Body of pancreas (tissue), 4 donors: ENCODE data around the gene COX6A1.

Source experiments
- CTCF ChIP-seq, 7 experiments: fragments of 450-650 bp in 4 of 7; fragments of 200-600 bp in 3 of 7; sonication (generic) in 3 of 7; IDR thresholded peaks; one replicate each; pipeline ENCODE4 v1.5.1; 2016 to 2019; ENCODE audit warnings: antibody characterized with exemption in 7 of 7
- POLR2A ChIP-seq, 3 donors: fragments of 450-650 bp; IDR thresholded peaks; one replicate each; pipeline ENCODE4 v1.6.1; 2016; ENCODE audit warnings: antibody characterized with exemption in 3 of 3, mild to moderate bottlenecking in 2 of 3

GRCh38 chr12:120488057-120488640, 50.2 kb downstream of the COX6A1 start:
- no peak for TF ChIP-seq CTCF (IDR thresholded peaks at IDR 0.05)
- TF ChIP-seq POLR2A (IDR thresholded peaks at IDR 0.05), result no peak
